Measurements from ENCODE around the gene CTSK.
"Not testable (repeated sequence)": the region's sequence is repeated elsewhere in the genome, so short reads cannot be mapped to it uniquely, and the experiment has no call there.

CTSK gene

GRCh38 chr1:150775276-150775675 lies 32.8 kb downstream of the CTSK start:
- ATAC-seq (ENCODE audit: insufficient read depth, low read depth) (no peak), DNase-seq (no peak)
- H3K27ac ChIP-seq (ENCODE audit: low read length) = no peak overlapping the region
- H3K4me2 ChIP-seq (ENCODE audit: insufficient read depth, low read length) = no peak overlapping the region
- no peak overlapping the region for H3K9ac ChIP-seq (ENCODE audit: low read depth, low read length)
- no peak for TF ChIP-seq EZH2 (IDR thresholded peaks at IDR 0.05; ENCODE audit: borderline replicate concordance, low read depth, low read length, severe bottlenecking)
- no peak for TF ChIP-seq CTCF (IDR thresholded peaks at IDR 0.05; ENCODE audit: borderline replicate concordance, extremely low read depth, low read length, poor library complexity, severe bottlenecking)
- H3K27me3 ChIP-seq (ENCODE audit: insufficient read depth, low read length, poor library complexity) = no peaks in the 10 kb centered on the region
- H3K79me2 ChIP-seq (ENCODE audit: insufficient read depth, low read length) = no peaks in the 10 kb centered on the region
- no peaks in the 10 kb centered on the region for H4K20me1 ChIP-seq (ENCODE audit: insufficient read depth, low read length)
- H3K9me3 ChIP-seq (ENCODE audit: insufficient read depth, low read length, severe bottlenecking) = no peaks in the 10 kb centered on the region
- H2AFZ ChIP-seq (ENCODE audit: low read depth, low read length) = no peak overlapping the region
- H3K4me1 ChIP-seq (ENCODE audit: insufficient read depth, low read length) = peaks cover 10% of the 10 kb centered on the region
- no peaks in the 10 kb centered on the region for H3K36me3 ChIP-seq (ENCODE audit: insufficient read depth, low read length)
- H3K4me3 ChIP-seq (ENCODE audit: low read depth in 1 of 2, low read length in 2 of 2) = no peak overlapping the region

- H2AFZ ChIP-seq (ENCODE audit: low read depth, low read length) = no peak overlapping the region
- H4K20me1 ChIP-seq (ENCODE audit: insufficient read depth, low read length) = no peaks in the 10 kb centered on the region
- H3K4me1 ChIP-seq (ENCODE audit: insufficient read depth, low read length) = peaks cover 10% of the 10 kb centered on the region
- no peak overlapping the region for H3K4me2 ChIP-seq (ENCODE audit: insufficient read depth, low read length)
- no peaks in the 10 kb centered on the region for H3K9me3 ChIP-seq (ENCODE audit: insufficient read depth, low read length, severe bottlenecking)
- TF ChIP-seq CTCF (IDR thresholded peaks at IDR 0.05; ENCODE audit: borderline replicate concordance, extremely low read depth, low read length, poor library complexity, severe bottlenecking) (no peak), EZH2 (IDR thresholded peaks at IDR 0.05; ENCODE audit: borderline replicate concordance, low read depth, low read length, severe bottlenecking) (no peak)
- no peaks in the 10 kb centered on the region for H3K27me3 ChIP-seq (ENCODE audit: insufficient read depth, low read length, poor library complexity)
- H3K27ac ChIP-seq (ENCODE audit: low read length) = no peak overlapping the region
- H3K9ac ChIP-seq (ENCODE audit: low read depth, low read length) = no peak overlapping the region
- ATAC-seq (ENCODE audit: insufficient read depth, low read depth) (no peak), DNase-seq (no peak)
- H3K79me2 ChIP-seq (ENCODE audit: insufficient read depth, low read length) = no peaks in the 10 kb centered on the region
- H3K4me3 ChIP-seq (ENCODE audit: low read depth in 1 of 2, low read length in 2 of 2) = no peak overlapping the region
- no peaks in the 10 kb centered on the region for H3K36me3 ChIP-seq (ENCODE audit: insufficient read depth, low read length)
These were observed 35.7 kb downstream of the CTSK start for GRCh38 chr1:150772326-150772725.

GRCh38 chr1:150767704-150768103 lies 40.4 kb downstream of the CTSK start:
- ATAC-seq (ENCODE audit: insufficient read depth, low read depth); H3K4me2 ChIP-seq (ENCODE audit: insufficient read depth, low read length); H2AFZ ChIP-seq (ENCODE audit: low read depth, low read length); H3K9me3 ChIP-seq (ENCODE audit: insufficient read depth, low read length, severe bottlenecking); H3K4me3 ChIP-seq (ENCODE audit: low read depth in 1 of 2, low read length in 2 of 2); H3K36me3 ChIP-seq (ENCODE audit: insufficient read depth, low read length); H3K27ac ChIP-seq (ENCODE audit: low read length); H3K27me3 ChIP-seq (ENCODE audit: insufficient read depth, low read length, poor library complexity); DNase-seq; H3K9ac ChIP-seq (ENCODE audit: low read depth, low read length); H3K79me2 ChIP-seq (ENCODE audit: insufficient read depth, low read length); H4K20me1 ChIP-seq (ENCODE audit: insufficient read depth, low read length): not testable (repeated sequence)
- peaks cover 21% of the 10 kb centered on the region for H3K4me1 ChIP-seq (ENCODE audit: insufficient read depth, low read length)

- Histone ChIP-seq H3K4me1 (ENCODE audit: insufficient read depth, low read length) (peaks cover 15% of the 10 kb centered on the region), H3K4me2 (ENCODE audit: insufficient read depth, low read length) (peak overlapping the region; percentile 39; the same call in 1 of the 2 replicates), H2AFZ (ENCODE audit: low read depth, low read length) (peak overlapping the region; percentile 84)
- H3K27me3 ChIP-seq (ENCODE audit: insufficient read depth, low read length, poor library complexity); H4K20me1 ChIP-seq (ENCODE audit: insufficient read depth, low read length); ATAC-seq (ENCODE audit: insufficient read depth, low read depth); DNase-seq; H3K4me3 ChIP-seq (ENCODE audit: low read depth in 1 of 2, low read length in 2 of 2); H3K36me3 ChIP-seq (ENCODE audit: insufficient read depth, low read length); H3K9ac ChIP-seq (ENCODE audit: low read depth, low read length); H3K79me2 ChIP-seq (ENCODE audit: insufficient read depth, low read length); H3K9me3 ChIP-seq (ENCODE audit: insufficient read depth, low read length, severe bottlenecking); H3K27ac ChIP-seq (ENCODE audit: low read length): not testable (repeated sequence)
These were observed 42.1 kb downstream of the CTSK start for GRCh38 chr1:150765977-150766301.
